HepG2 (cell line): ENCODE measurements around the gene PSMC5. TPM values are rescaled to one million over a fixed set of nuclear protein-coding genes. Genes with fewer than 3 reads are reported as not detected.

ENCODE experiments used
- EZH2 ChIP-seq: conservative IDR thresholded peaks from 2 replicates; pipeline ENCODE4 v1.6.1; 2012; ENCODE audit warnings: mild to moderate bottlenecking, low read depth, low read length, moderate library complexity
- MAFG ChIP-seq: sonication (generic); formaldehyde crosslinking; IDR thresholded peaks from 2 replicates; pipeline ENCODE4 v1.5.1; 2020; ENCODE audit warnings: mild to moderate bottlenecking, missing genetic modification reagents
- POLR2A ChIP-seq, 2 experiments: IDR thresholded peaks; 2 replicates each; pipeline ENCODE4 v1.6.1; 2011; ENCODE audit warnings: low read depth in 2 of 2, low read length in 2 of 2, mild to moderate bottlenecking in 1 of 2, moderate library complexity in 1 of 2; ENCODE audit not compliant: insufficient read depth in 1 of 2
- SALL2 ChIP-seq: sonication (generic); formaldehyde crosslinking; IDR thresholded peaks from 2 replicates; pipeline ENCODE4 v1.8.1; 2023; ENCODE audit warnings: mild to moderate bottlenecking, missing genetic modification reagents, inconsistent platforms
- TGIF2 ChIP-seq: IDR thresholded peaks from 2 replicates; pipeline ENCODE4 v1.6.1; 2016; ENCODE audit warnings: control low read depth, missing compliant biosample characterization
- ZNF251 ChIP-seq: sonication (generic); formaldehyde crosslinking; IDR thresholded peaks from 2 replicates; pipeline ENCODE4 v1.9.0; 2021; ENCODE audit warnings: mild to moderate bottlenecking, missing genetic modification reagents
- polyA plus RNA-seq, 8 experiments: library from polyadenylated mRNA; depleted of rRNA in 3 of 8; stranded (reverse) in 7 of 8; unstranded in 1 of 8; fragments of >200 nt; fragmentation: Illumina TruSeq in 4 of 8; extraction: Trizol in 4 of 8; gene quantifications; 2 replicates each; pipeline versions ENCODE4 v1.2.1 to v1.2.3, GENCODE V29; 2011 to 2016; ENCODE audit warnings: low read depth in 4 of 8, missing spikeins in 1 of 8, mixed read lengths in 1 of 8; ENCODE audit not compliant: insufficient read depth in 1 of 8
- total RNA-seq, 5 experiments: library from RNA; depleted of rRNA; stranded (reverse); fragments of >200 nt; fragmentation: Illumina TruSeq; extraction: Trizol; gene quantifications; 2 replicates each; pipeline ENCODE4 v1.2.3, GENCODE V29; 2016; ENCODE audit warnings: low read depth in 1 of 5
- TF ChIP-seq, protein P1 (sequence below): sonication (generic); formaldehyde crosslinking; IDR thresholded peaks from 2 replicates; pipeline ENCODE4 v1.5.0; 2020; ENCODE audit warnings: mild to moderate bottlenecking, missing genetic modification reagents, moderate library complexity
- TF ChIP-seq, protein P2 (sequence below): sonication (generic); formaldehyde crosslinking; IDR thresholded peaks from 2 replicates; pipeline ENCODE4 v1.5.0; 2020; ENCODE audit warnings: mild to moderate bottlenecking, missing genetic modification reagents
- TF ChIP-seq, protein P3 (sequence below): sonication (generic); formaldehyde crosslinking; IDR thresholded peaks from 2 replicates; pipeline ENCODE4 v1.4.0; 2020; ENCODE audit warnings: missing genetic modification reagents
- TF ChIP-seq, protein P4 (sequence below): sonication (generic); formaldehyde crosslinking; IDR thresholded peaks from 2 replicates; pipeline ENCODE4 v1.4.0; 2020; ENCODE audit warnings: mild to moderate bottlenecking, missing genetic modification reagents
- TF ChIP-seq, protein P5 (sequence below): IDR thresholded peaks from 2 replicates; pipeline ENCODE4 v1.6.1; 2016; ENCODE audit warnings: missing compliant biosample characterization, missing genetic modification reagents, borderline replicate concordance

PSMC5 gene
- total and polyA plus RNA-seq, 2 of the 13 experiments (the other 11 are each of a cell fraction or from before 2014, with no cell fraction given), result 35.3 to 128 TPM

DNA sequence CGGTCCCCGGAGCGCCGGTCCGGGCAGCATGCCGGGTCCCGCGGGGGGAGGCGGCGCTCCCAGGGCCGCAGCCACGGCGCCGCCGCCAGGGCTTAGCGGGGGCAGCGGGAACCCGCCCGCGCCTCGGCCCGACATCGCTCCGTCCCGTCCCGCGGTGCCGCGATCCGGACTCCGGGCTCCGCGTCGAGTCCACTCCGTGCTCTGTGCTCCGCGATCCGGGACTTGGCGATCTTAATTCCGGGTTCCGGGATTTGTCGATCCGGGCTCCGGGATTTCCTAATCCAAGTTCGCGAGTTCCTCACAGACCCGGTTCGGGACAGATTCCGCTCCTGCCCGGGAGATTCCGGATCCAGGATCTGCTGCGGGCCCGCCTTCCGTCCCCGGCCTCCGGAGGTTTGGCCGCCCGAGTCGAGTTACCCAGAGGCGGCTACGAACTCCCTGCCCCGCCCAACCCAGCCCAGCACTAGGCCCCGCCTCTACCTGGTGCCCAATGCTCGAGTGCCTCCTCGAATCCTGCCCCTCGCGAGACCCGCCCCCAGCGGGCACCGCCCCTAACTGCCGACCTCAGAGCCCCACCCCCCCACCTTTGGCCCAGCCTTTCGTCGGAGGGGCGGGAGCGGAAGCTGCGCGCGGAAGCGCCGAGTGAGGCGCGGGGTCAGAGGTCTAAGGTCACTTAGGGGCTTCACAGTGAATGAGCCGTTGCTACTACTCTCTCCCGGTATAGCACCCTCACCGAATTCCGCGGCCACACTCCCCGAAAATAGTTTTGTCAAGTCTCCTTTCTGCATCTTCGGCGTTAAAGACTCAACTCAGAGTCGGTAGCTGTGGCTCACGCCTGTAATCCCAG is 15.5 kb downstream of the PSMC5 start, which contains the start of gene SMARCD2 (continued):
- TF ChIP-seq, protein P1, sequence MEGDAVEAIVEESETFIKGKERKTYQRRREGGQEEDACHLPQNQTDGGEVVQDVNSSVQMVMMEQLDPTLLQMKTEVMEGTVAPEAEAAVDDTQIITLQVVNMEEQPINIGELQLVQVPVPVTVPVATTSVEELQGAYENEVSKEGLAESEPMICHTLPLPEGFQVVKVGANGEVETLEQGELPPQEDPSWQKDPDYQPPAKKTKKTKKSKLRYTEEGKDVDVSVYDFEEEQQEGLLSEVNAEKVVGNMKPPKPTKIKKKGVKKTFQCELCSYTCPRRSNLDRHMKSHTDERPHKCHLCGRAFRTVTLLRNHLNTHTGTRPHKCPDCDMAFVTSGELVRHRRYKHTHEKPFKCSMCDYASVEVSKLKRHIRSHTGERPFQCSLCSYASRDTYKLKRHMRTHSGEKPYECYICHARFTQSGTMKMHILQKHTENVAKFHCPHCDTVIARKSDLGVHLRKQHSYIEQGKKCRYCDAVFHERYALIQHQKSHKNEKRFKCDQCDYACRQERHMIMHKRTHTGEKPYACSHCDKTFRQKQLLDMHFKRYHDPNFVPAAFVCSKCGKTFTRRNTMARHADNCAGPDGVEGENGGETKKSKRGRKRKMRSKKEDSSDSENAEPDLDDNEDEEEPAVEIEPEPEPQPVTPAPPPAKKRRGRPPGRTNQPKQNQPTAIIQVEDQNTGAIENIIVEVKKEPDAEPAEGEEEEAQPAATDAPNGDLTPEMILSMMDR (CRISPR knock-in tag), result peak; percentile 41
- TF ChIP-seq SALL2 (CRISPR knock-in tag) (peak; percentile 98), POLR2A (IDR thresholded peaks at IDR 0.05; ENCODE audit: insufficient read depth in 1 of 2, low read depth in 2 of 2, low read length in 2 of 2) (peak; percentile 54 to 81), ZNF251 (no peak), MAFG (no peak), TGIF2 (peak; percentile 80), EZH2 (no peak)
- TF ChIP-seq, protein P2, sequence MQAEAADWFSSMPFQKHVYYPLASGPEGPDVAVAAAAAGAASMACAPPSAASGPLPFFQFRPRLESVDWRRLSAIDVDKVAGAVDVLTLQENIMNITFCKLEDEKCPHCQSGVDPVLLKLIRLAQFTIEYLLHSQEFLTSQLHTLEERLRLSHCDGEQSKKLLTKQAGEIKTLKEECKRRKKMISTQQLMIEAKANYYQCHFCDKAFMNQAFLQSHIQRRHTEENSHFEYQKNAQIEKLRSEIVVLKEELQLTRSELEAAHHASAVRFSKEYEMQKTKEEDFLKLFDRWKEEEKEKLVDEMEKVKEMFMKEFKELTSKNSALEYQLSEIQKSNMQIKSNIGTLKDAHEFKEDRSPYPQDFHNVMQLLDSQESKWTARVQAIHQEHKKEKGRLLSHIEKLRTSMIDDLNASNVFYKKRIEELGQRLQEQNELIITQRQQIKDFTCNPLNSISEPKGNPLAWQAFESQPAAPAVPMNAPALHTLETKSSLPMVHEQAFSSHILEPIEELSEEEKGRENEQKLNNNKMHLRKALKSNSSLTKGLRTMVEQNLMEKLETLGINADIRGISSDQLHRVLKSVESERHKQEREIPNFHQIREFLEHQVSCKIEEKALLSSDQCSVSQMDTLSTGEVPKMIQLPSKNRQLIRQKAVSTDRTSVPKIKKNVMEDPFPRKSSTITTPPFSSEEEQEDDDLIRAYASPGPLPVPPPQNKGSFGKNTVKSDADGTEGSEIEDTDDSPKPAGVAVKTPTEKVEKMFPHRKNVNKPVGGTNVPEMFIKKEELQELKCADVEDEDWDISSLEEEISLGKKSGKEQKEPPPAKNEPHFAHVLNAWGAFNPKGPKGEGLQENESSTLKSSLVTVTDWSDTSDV, result peak; percentile 83; the same call in 1 of the 2 replicates
- TF ChIP-seq, protein P3, sequence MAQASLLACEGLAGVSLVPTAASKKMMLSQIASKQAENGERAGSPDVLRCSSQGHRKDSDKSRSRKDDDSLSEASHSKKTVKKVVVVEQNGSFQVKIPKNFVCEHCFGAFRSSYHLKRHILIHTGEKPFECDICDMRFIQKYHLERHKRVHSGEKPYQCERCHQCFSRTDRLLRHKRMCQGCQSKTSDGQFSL (CRISPR knock-in tag), result peak; percentile 72; the same call in 1 of the 2 replicates
- TF ChIP-seq, protein P4, sequence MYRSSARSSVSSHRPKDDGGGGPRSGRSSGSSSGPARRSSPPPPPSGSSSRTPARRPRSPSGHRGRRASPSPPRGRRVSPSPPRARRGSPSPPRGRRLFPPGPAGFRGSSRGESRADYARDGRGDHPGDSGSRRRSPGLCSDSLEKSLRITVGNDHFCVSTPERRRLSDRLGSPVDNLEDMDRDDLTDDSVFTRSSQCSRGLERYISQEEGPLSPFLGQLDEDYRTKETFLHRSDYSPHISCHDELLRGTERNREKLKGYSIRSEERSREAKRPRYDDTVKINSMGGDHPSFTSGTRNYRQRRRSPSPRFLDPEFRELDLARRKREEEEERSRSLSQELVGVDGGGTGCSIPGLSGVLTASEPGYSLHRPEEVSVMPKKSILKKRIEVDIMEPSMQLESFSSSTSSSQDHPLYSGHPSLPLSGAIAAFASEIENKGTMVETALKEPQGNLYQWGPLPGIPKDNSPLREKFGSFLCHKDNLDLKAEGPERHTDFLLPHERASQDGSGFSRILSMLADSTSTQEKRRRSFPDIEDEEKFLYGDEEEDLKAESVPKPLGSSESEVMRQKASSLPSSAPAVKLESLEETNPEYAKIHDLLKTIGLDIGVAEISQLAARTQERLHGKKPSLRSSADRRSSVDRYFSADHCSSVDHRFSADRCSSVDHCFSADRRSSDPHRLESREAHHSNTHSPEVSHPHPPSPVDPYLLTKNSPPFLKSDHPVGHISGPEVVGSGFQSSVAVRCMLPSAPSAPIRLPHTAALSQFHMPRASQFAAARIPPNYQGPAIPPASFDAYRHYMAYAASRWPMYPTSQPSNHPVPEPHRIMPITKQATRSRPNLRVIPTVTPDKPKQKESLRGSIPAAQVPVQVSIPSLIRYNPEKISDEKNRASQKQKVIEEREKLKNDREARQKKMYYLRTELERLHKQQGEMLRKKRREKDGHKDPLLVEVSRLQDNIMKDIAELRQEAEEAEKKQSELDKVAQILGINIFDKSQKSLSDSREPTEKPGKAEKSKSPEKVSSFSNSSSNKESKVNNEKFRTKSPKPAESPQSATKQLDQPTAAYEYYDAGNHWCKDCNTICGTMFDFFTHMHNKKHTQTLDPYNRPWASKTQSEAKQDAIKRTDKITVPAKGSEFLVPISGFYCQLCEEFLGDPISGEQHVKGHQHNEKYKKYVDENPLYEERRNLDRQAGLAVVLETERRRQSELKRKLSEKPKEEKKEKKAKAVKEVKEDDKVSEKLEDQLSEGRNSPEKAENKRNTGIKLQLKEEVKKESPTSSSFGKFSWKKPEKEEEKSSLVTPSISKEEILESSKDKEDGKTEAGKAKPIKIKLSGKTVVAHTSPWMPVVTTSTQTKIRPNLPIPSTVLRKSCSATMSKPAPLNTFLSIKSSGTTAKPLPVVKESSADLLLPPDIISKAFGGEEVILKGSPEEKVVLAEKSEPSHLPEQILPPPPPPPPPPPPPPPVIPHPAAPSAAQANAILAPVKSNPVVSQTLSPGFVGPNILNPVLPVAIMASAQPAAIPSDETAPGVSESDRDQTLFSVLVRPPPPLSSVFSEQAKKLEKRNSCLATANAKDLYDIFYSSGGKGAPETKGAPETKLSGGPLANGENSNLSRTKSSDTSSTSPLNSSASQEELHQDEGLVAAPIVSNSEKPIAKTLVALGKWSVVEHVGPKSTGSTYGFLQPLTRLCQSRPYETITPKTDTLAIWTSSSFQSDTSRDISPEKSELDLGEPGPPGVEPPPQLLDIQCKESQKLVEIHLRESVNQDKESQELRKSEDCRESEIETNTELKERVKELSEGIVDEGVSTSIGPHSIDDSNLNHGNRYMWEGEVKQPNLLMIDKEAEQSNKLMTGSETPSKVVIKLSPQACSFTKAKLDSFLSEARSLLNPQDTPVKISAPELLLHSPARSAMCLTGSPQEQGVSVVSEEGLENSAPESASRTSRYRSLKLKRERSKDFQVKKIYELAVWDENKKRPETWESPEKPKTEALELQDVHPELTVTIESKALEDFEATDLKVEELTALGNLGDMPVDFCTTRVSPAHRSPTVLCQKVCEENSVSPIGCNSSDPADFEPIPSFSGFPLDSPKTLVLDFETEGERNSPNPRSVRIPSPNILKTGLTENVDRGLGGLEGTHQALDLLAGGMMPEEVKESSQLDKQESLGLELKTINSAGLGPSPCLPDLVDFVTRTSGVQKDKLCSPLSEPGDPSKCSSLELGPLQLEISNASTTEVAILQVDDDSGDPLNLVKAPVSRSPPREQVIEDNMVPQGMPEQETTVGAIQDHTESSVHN (CRISPR knock-in tag), result no peak
- TF ChIP-seq, protein P5, sequence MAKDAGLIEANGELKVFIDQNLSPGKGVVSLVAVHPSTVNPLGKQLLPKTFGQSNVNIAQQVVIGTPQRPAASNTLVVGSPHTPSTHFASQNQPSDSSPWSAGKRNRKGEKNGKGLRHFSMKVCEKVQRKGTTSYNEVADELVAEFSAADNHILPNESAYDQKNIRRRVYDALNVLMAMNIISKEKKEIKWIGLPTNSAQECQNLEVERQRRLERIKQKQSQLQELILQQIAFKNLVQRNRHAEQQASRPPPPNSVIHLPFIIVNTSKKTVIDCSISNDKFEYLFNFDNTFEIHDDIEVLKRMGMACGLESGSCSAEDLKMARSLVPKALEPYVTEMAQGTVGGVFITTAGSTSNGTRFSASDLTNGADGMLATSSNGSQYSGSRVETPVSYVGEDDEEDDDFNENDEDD (CRISPR knock-in tag), result peak; percentile 77; the same call in 1 of the 2 replicates
